ENCODE results near the gene DGKA.

GRCh38 chr12:55893723-55894122 lies 37.2 kb upstream of the DGKA start:
- no peak for TF ChIP-seq POLR2AphosphoS5 (IDR thresholded peaks at IDR 0.05; ENCODE audit: insufficient read depth in 1 of 2, low read depth in 1 of 2)
- TF ChIP-seq CTCF (IDR thresholded peaks at IDR 0.05): no peak
